GM19463 (cell line): ENCODE measurements around the gene CHD6.
"Not testable (repeated sequence)": the region's sequence is repeated elsewhere in the genome, so short reads cannot be mapped to it uniquely, and the experiment has no call there.

Experiments used
- ATAC-seq: cut with Tn5 transposase; IDR thresholded peaks from one replicate; pipeline ENCODE4 v1.9.1; 2021; ENCODE audit warnings: mild to moderate bottlenecking, moderate library complexity; ENCODE audit not compliant: unreplicated experiment

CHD6 gene

GRCh38 chr20:41551011-41551705, 67.0 kb downstream of the CHD6 start:
- no peak for ATAC-seq

DNA sequence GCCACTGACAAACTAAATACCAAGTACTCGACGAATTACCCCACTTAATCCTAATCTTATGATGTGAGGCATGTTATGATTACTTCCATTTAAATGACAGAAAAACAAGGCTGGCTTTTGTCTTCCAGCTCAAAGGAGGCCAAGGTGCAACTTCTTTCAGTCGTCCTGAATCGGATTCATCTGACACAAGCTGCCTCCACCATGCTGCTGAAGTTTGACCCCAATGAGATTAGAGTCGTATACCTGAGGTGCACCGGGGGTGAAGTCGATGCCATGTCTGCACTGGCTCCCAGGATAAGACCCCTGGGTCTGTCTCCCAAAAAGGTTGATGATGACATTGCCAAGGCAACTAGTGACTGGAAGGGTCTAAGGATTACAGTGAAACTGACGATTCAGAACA, 71.0 kb downstream of the CHD6 start:
- ATAC-seq = no peak

GRCh38 chr20:41546535-41546934, 71.6 kb downstream of the CHD6 start:
- ATAC-seq = no peak

DNA sequence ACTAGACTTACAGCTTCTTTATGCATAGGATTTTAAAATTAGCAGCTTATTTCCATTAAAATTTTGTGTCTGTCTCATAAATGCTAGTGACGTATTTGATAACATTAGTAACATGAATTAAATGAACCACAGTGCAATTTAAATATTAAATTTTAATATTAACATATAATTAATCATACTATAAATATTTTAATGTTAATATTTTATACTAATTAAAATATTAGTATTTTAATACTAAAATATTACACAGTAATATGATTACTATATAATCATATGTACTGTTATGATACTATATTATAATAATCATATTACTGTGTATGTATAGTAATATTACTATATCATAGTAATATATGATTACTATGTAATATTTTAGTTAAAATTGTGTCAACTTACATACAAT, 73.7 kb downstream of the CHD6 start:
- no peak for ATAC-seq

- no peak for ATAC-seq
These were observed 77.3 kb downstream of the CHD6 start for GRCh38 chr20:41540918-41541317.

DNA sequence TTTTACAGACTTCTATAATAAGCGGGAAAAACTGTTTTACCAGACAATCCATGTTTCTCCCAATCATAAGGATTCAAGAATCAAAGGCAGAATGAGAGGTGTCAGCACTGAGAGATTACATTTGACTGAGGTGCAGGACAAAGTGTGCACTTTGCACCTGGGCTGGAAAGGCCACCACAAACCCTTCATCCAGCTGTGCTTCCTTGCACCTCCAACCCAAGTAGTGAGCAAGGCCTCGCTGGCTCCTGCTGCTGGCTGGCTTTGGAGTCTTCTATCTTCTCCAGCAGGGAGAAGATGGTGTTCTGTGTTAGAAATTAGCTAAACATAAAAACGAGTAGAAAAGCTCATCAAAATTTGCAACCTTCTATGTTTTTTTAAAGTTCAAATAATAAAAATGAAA, 77.7 kb downstream of the CHD6 start:
- no peak for ATAC-seq

- no peak for ATAC-seq
These were observed 79.2 kb downstream of the CHD6 start for GRCh38 chr20:41538810-41539596.

DNA sequence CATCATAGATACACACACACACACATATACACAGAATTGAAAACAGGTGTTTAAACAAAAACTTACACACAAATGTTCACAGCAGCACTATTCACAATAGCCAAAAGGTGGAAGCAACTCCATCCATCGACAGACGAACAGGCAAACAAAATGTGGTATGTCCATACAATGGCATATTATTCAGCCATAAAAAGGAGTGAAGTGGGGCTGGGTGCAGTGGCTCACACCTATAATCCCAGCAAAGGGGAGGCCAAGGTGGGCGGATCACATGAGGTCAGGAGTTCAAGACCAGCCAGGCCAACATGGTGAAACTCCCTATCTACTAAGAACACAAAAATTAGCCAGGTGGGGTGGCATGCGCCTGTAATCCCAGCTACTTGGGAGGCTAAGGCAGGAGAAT, 80.3 kb downstream of the CHD6 start:
- no peak for ATAC-seq

DNA sequence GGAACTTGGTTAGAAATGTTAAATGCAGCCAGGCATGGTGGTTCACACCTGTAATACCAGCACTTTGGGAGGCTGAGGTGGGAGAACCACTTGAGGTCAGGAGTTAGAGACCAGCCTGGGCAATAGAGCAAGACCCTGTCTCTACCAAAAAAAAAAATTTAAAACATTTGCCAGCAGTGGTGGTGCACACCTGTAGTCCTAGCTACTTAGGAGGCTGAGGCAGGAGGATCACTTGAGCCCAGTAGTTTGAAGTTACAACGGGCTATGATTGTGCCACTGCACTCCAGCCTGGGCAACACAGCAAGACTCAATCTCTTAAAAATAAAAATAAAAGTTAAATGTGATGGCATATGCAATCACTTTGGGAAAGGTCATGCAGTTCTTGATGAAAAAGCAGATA, 82.6 kb downstream of the CHD6 start:
- not testable (repeated sequence) for ATAC-seq

- no peak for ATAC-seq
These were observed 83.3 kb downstream of the CHD6 start for GRCh38 chr20:41534842-41535241.

DNA sequence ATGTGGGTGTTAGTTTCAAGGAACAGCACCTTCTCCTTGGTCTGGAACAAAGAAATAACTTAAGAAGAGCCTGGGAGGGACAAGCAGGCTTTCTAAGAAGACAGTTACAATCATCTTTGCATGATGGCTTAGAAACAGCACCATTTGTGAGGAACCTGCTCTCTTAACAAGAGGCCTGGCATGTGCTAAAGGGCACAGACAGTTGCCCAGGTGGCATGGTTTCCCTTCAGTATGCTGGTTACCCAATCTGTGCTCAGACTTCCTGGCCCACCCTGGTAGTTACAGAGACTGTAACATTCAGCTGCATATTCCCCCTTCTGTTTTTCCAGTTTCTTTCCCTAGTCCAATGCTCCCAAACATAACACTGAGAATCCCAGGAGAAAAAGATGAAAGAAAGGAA, 84.0 kb downstream of the CHD6 start:
- no peak for ATAC-seq

DNA sequence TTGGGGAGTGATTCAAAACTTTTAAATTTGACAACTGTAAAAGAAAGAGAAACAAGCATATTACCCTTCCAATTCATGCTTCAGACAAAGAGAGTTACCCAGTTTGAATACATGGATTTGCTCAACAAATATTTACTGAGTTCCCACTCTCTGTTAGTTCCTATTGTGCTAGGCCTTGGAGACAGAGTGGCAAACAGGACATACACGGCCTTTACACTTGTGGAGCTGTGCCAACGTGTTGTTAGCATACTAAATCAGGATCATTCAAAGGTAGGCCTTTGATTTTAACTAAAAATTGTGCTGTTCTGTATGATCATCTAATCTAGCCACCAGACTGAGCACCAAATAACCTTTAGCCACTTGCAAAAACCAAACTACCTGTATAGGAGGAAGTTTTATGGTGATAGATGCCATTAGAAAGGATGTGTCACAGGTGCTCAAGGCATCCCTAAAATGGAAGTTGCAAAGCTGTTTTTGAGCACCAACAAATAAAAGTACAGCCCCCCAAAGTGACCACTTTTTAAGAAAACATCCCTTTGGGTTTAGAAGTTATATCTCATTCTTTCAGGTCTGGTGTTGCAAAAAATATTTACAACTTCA, 84.5 kb downstream of the CHD6 start:
- ATAC-seq = no peak

DNA sequence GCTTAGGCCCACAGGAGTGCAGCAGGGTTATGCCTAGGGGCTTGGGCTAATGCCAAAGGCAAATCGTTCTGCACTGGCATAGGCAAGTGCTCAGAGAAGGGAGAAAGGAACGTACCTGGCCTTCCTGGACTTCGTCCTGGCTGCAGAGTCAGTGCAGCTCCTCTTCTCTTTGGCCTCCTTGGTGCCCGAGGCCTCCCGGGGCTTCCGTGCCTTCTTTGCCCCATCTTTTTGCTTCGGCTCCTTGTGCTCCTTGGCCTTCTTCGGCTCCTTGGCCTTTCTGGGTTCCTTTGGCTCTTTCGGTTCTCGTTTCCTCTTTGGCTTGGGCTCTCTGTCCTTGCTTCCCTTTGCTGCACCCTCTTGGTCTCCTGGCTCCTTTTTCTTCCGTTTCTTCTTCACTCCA, 85.2 kb downstream of the CHD6 start:
- no peak for ATAC-seq

DNA sequence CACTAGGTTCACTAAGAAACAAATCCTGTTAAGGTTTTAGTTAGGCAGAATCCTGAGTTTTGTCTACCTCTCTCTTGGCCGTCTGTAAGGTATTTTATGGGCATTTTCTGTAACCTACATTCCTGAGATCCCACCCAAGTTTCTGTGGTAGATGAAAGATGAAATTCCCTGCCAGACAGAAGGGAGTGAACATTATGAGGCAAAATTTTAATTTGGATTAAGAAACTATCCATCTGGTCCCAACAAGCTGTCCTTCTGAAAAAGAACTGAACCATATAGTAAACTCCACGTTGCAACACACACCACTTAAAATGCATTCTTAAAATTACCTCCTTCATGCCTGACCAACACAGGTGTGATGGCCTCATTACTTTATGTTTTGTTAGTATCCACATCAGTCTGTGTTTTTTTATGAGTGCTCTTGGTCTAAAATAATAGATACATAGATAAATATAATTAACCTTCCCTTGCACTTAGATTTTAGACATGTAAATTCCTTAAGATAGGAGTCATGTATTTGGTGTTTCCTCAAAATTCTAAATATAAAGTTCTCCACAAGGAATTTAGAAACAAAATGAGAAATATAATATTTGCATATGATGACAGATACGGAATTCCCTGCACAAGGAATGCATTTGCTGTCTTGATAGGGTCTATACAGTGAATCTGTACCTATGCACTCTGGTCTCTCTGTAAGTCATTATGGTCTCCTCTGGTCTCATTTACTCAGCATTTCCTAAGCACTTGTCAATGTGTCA, 86.5 kb downstream of the CHD6 start:
- no peak for ATAC-seq

GRCh38 chr20:41530923-41531322, 87.3 kb downstream of the CHD6 start:
- no peak for ATAC-seq

GRCh38 chr20:41526327-41526726, 91.8 kb downstream of the CHD6 start:
- no peak for ATAC-seq

- no peak for ATAC-seq
These were observed 93.1 kb downstream of the CHD6 start for GRCh38 chr20:41524980-41525613.

DNA sequence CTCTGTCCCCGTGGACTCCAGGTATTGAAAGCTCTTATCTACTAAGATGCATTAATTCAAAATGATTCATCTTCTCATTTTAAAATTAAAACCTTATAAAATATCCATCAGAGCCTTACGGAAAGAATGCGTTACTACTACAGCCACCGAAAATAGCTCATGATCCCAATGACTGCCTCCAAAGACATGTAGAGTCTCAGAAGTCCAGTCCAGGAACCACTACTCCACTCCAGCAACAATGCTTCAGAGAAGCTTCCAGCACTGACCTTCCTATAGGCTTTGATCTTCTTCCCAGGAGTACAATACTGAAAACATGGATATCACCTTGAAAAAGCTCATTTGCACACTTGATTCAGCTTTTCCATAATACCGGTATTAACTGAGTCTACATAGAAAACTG, 94.3 kb downstream of the CHD6 start:
- ATAC-seq = no peak

GRCh38 chr20:41513829-41514228, 104.3 kb downstream of the CHD6 start:
- no peak for ATAC-seq

- ATAC-seq = no peak
These were observed 105.6 kb downstream of the CHD6 start for GRCh38 chr20:41512624-41513023.

DNA sequence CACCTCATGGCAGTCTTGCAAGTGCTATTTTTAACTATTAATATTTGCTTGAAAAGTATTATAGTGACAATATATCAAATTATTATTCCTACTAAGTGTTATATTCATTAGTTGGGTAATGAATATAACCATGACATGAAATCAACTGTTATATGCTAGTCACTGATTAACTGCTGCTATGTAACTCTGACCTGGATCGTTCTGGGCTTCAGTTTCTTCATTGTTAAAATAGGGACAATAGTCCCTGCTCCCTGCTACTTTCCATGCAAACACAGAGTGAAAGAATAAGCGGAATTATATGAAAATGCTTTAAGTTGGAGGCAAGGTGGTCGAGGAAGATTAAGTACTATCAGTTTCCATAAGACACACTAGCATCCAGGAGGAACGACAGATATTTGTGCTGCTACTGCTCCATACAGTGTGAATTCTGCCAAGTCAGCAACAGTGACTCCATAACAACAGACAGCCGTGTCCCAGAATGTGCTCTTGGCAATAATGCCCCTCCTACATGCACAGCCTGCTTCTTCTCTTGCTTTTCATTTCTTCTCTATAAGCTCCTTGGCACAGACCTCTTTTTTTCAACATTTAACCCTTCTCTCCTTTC, 107.2 kb downstream of the CHD6 start:
- ATAC-seq = no peak
